NCI-H2107 treated with DMSO at 0.1 percent for 48 hours (cell line): ENCODE measurements around the gene HPCAL4.

Source experiments
- DNase-seq: peaks from one replicate; lab custom pipeline; 2025; ENCODE audit not compliant: unreplicated experiment; lab: John Stamatoyannopoulos, UW

HPCAL4 gene

GRCh38 chr1:39652554-39652953 lies 38.7 kb downstream of the HPCAL4 start:
- no peak for DNase-seq

DNA sequence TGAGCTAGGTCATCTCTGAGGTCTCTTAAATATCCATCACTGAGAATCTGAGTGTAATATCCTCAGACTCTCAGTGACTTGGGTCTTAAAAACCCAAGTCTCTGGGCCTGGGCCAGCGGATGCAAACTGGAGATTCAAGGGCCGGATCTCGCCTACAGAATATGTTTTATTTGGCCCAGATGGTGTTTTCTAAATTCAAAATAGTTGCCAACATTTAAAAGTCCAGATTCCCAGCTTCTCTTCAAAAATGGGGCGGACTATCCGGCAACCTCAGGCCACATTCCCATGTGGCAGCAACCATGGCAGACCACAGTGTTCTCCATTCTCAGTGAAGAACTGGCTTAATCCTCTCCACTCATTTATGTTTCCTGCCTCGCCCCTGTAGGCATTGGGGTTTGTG lies 39.1 kb downstream of the HPCAL4 start:
- no peak for DNase-seq

DNA sequence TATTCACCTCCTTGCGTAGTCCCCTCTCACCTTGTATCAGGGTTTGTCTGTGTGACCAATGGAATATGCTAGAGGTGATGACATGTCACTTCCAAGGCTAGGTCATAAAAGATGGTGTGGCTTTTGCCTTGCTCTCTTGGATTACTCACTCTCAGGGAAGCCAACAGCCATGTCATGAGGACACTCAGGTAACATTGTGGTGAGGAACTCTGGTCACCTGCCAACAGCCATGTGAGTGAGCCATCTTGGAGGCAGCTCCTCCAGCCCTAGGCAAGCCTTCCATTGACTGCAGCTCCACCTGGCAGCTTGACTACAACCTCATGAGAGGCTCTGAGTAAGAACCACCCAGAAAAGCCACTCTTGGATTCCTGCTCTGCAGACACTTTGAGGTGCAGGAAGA lies 40.8 kb downstream of the HPCAL4 start:
- no peak for DNase-seq

- no peak for DNase-seq
These were observed 41.5 kb downstream of the HPCAL4 start for GRCh38 chr1:39649636-39650185.

GRCh38 chr1:39648496-39648895 lies 42.7 kb downstream of the HPCAL4 start:
- DNase-seq: no peak

- no peak for DNase-seq
These were observed 44.0 kb downstream of the HPCAL4 start for GRCh38 chr1:39647247-39647646.

GRCh38 chr1:39646232-39647081 lies 44.8 kb downstream of the HPCAL4 start:
- no peak for DNase-seq

DNA sequence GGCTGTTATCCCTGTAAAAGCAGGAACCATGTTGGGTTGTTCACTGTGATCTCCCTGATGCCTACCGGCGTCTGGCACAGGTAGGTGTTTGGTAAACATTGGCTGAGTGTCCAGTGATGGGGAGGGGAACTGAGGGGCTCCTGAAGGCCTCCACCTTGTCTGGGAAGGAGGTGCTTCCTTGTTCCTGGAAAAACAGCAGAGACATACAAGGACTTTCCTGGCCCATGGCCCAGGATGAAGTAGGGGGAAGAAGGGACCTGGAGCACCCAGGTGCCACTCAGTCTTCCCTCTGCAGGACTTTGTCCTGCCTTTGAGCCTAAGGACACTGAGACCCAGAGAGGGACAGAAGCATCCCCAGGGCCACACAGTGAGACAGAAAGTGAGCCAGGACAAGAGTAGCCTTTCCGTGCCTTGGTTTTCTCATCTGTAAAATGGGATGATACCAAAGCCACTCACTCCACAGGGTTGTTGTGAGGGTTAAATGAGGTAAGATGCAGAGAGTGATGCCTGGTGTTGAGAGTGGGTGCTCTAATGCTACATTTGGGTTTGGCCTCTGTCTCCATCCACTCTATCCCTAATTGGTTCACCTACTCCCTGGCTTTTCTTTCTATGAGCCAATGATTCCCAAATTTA lies 45.7 kb downstream of the HPCAL4 start:
- DNase-seq: no peak

DNA sequence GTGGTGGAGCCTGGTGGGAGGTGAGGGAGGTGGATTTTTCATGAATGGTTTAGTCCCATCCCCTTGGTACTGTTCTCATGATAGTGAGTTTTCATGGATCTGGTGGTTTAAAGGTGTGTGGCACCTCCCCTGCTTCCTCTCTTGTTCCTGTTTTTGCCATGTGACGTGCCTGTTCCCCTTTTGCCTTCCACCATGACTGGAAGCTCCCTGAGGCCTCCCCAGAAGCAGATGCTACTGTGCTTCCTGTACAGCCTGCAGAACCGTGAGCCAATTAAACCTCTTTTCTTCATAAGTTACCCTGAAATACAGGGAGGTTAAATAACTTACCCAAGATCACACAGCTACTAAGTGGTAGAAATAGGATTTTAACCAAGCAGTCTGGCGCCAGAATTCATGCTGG lies 47.5 kb downstream of the HPCAL4 start:
- no peak for DNase-seq

DNA sequence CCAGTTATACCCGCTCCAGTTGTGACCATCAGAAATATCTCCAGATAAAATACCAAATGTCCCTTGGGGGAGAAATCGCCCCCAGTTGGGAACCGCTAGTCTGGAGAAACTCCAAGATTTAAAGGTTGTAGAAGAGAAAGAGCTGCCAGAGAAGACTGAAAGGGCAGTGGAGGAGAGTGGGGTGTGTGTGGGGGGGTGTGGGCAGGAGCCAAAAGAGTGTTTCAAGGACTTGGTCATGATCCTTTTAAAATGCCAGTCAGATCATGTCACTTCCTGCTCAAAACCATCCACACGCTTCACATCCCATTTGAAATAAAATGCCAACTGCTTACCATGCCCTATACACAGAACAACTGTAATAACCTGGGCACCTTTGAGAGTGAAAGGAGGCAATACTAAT lies 48.4 kb downstream of the HPCAL4 start:
- DNase-seq: no peak

DNA sequence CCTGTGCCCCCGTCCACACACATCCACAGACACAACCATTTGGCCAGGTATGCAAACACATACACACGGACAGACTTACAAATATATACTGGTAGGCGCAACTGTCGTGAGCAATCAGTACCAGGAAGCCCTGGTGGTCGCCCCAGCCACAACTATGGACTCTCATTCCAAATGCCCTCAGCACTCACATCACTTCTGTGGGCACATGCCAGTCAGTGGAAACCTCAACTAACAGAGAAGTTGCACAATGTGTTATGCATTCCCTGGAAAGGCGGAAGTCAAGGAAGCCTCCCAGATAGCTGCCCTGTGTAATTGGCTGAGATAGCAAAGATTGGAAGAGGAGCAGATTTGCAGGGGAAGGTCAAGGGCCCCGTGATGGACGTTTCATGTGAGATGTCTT lies 50.4 kb downstream of the HPCAL4 start:
- DNase-seq: no peak

DNA sequence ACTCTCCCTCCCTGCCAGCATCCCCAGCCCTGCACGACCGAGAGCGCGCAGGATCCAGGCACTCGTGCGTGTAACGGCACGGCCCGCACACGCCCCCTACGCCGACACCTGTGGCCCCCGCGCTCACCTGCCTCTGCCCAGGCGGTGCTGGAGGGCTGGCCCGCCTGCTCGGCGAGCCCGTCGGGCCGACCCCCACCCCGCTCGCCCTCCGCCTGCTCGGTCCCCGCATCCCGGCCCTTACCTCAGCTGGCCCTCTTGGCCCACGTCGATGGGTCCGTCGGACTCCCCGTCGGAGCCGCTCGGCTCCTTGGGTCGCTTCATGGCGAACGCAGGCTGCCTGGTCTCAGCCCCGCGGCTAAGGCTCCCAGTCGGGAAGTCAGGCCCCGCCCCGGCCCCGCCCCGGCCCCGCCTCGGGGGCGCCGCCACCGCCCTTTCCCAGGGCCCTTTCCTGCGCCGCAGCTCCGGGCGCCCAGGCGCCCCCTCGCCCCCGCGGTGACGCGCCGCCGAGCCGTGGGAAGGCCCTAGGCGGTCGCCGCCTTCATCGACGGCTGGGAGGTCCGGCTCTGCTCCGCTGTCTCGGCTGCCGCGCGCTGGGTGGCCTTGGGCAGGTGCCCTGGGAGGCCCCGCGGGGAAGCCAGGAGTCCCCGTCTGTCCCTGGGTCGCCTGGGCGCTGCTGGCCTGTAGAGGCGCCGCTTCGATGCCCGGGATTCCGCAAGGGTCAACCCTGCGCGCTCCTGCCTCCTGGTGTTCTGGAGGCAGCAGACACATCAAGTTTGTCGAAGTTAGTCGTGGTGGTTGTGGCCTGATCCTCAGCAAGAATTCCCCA lies 51.7 kb downstream of the HPCAL4 start, which contains the start of gene HEYL:
Gene HEYL (minus strand): TSS at position 339 of the 826 bp plus-strand sequence. CDS start 18 bp downstream, at position 321.
- peak; percentile 99 for DNase-seq

DNA sequence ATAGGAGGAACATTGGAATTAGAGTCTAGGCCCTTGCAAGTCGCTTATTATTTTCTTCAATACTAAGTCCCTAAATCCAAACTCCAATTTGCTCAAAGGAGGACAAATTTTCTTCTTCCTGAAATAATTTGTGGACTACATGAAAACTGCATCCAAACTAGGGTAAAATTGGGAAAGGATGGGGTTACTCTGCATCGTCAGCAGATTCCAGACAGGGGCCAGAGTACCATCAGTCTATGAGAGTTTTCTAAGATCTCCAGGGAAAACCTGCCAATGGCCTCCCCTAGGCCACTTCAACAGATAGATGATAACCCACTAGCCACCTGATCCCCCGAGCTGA lies 52.3 kb downstream of the HPCAL4 start:
- no peak for DNase-seq

GRCh38 chr1:39637361-39637760 lies 53.9 kb downstream of the HPCAL4 start:
- DNase-seq: no peak

DNA sequence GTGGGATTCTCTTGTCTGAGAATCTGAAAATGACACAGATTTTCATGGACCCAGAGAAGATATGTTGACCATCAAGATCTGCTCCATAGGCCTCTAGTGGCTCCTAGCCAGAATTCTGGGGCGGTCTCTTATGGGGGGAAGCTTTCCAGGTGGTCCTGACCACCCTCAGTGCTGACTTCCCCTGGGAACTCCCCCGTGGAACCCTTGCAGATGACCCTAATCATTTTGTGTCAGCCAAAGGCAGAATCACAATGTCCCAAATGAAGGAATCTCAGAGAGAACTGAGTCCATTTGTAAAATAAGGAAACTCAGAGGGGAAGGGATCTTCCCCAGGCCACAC lies 55.4 kb downstream of the HPCAL4 start:
- DNase-seq: no peak

GRCh38 chr1:39635205-39635870 lies 55.9 kb downstream of the HPCAL4 start:
- no peak for DNase-seq

GRCh38 chr1:39633422-39633821 lies 57.8 kb downstream of the HPCAL4 start:
- DNase-seq: no peak

- DNase-seq: peak; percentile 100
These were observed 58.4 kb downstream of the HPCAL4 start for GRCh38 chr1:39632682-39633417.

- no peak for DNase-seq
These were observed 58.9 kb downstream of the HPCAL4 start for GRCh38 chr1:39632323-39632681.
